K562 (cell line): ENCODE results near the gene DNAJC11.
A peak's percentile ranks its signal among the peaks of the same experiment; 100 is the strongest.

ENCODE experiments used
- CEBPB ChIP-seq: fragments of 450-650 bp; IDR thresholded peaks from 2 replicates; pipeline ENCODE4 v1.6.1; 2016; ENCODE audit warnings: missing genetic modification characterization, missing compliant biosample characterization
- KLF1 ChIP-seq: fragments of 450-650 bp; IDR thresholded peaks from 2 replicates; pipeline ENCODE4 v1.6.1; 2016; ENCODE audit warnings: missing genetic modification characterization, missing compliant biosample characterization
- MAX ChIP-seq: sonication (generic); formaldehyde crosslinking; IDR thresholded peaks from 2 replicates; pipeline ENCODE4 v1.9.0; 2022; ENCODE audit warnings: mild to moderate bottlenecking, missing genetic modification reagents
- NCOA2 ChIP-seq, 2 experiments: fragments of 450-650 bp; IDR thresholded peaks; 2 replicates each; pipeline ENCODE4 v1.6.1; 2018; ENCODE audit warnings: mild to moderate bottlenecking in 2 of 2, moderate library complexity in 1 of 2; ENCODE audit not compliant: partially characterized antibody in 2 of 2
- YY1 ChIP-seq, 3 experiments: IDR thresholded peaks; 2 replicates each; pipeline ENCODE4 v1.6.1; 2011; ENCODE audit warnings: low read length in 2 of 3, mild to moderate bottlenecking in 2 of 3, moderate library complexity in 2 of 3, borderline replicate concordance in 1 of 3, control low read depth in 1 of 3, low read depth in 1 of 3; ENCODE audit not compliant: insufficient read depth in 3 of 3, insufficient replicate concordance in 2 of 3, control insufficient read depth in 1 of 3, insufficient read length in 1 of 3; ENCODE audit errors: extremely low read depth in 1 of 3
- ZNF445 ChIP-seq: fragments of 250-450 bp; sonication (Bioruptor Pico); IDR thresholded peaks from 2 replicates; pipeline ENCODE4 v1.4.0; 2020; ENCODE audit warnings: low read depth, mild to moderate bottlenecking, moderate library complexity
- ZNF512 ChIP-seq: IDR thresholded peaks from 2 replicates; pipeline ENCODE4 v1.6.1; 2016; ENCODE audit warnings: missing genetic modification characterization, missing compliant biosample characterization
- ZNF655 ChIP-seq: fragments of 250-450 bp; sonication (Bioruptor Pico); IDR thresholded peaks from 2 replicates; pipeline ENCODE4 v1.5.0; 2021

GRCh38 chr1:6601923-6602668 is 99.5 kb downstream of the DNAJC11 start:
- TF ChIP-seq ZNF655 (CRISPR knock-in tag) (no peak), MAX (peak; percentile 86), YY1 (IDR thresholded peaks at IDR 0.05; ENCODE audit: borderline replicate concordance in 1 of 3, control insufficient read depth in 1 of 3, extremely low read depth in 1 of 3, insufficient read depth in 3 of 3, insufficient read length in 1 of 3, insufficient replicate concordance in 2 of 3, low read depth in 1 of 3, low read length in 2 of 3) (peak; percentile 14 to 73 (median 58)), CEBPB (tag) (no peak), NCOA2 (IDR thresholded peaks at IDR 0.05; ENCODE audit: partially characterized antibody in 2 of 2) (no peak), ZNF445 (CRISPR knock-in tag) (no peak), KLF1 (tag) (no peak), ZNF512 (tag) (no peak)
